ENCODE data around the gene TRMT61A. TPM values are rescaled to one million over a fixed set of nuclear protein-coding genes. Genes with fewer than 3 reads are reported as not detected.

The TRMT61A gene
- total RNA-seq, 1 donor from 2014 or later = 10.0 TPM

DNA sequence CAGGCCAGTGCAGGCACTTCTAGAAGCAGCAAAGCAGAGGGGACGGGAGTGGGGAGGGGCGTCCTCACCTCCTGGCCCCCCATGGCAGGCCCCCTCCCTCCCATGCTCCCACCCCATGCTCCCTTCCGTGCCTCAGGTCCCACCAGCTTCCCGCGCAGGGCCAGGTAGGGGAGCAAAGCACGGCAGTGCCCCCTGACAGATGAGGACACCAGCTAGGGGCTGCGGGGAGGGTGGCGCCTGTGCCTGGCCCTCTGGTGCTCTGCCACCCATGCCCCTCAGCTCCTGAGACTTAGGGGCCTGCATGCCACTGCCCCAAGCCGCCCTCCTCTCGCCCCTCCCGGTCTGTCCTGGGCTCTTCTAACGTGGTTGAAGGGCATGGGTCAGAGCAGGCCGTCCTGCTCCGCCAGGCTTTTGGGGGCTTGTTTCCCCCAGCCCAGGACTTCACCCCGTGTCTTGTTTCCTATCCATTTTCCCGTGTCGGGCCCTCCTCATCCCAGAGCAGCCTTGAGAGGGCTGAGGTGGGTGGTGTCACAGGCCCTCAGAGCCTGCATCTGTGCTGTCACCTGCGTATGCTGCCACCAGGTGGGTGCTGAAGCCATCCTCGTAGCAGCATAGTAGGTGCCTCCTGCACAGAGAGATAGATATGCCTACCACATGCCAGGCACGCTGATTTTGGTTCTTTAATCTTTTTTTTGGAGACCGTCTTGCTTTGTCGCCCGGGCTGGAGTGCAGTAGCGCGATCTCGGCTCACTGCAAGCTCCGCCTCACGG, 10.2 kb downstream of the TRMT61A start:
- H3K4me1 Mint-ChIP-seq (ENCODE audit: low read depth) = peaks cover 33% of the 10 kb centered on the region
- TF ChIP-seq, protein P1, sequence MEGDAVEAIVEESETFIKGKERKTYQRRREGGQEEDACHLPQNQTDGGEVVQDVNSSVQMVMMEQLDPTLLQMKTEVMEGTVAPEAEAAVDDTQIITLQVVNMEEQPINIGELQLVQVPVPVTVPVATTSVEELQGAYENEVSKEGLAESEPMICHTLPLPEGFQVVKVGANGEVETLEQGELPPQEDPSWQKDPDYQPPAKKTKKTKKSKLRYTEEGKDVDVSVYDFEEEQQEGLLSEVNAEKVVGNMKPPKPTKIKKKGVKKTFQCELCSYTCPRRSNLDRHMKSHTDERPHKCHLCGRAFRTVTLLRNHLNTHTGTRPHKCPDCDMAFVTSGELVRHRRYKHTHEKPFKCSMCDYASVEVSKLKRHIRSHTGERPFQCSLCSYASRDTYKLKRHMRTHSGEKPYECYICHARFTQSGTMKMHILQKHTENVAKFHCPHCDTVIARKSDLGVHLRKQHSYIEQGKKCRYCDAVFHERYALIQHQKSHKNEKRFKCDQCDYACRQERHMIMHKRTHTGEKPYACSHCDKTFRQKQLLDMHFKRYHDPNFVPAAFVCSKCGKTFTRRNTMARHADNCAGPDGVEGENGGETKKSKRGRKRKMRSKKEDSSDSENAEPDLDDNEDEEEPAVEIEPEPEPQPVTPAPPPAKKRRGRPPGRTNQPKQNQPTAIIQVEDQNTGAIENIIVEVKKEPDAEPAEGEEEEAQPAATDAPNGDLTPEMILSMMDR (IDR thresholded peaks at IDR 0.05) = no peak
- peak overlapping the region; percentile 22 for H3K27ac Mint-ChIP-seq (ENCODE audit: unreplicated experiment)
- DNase-seq (ENCODE audit: low spot score) = no peak
- H3K27me3 Mint-ChIP-seq (ENCODE audit: low read depth) = no peaks in the 10 kb centered on the region
- H3K36me3 Mint-ChIP-seq (ENCODE audit: low read depth) = no peaks in the 10 kb centered on the region
- H3K9me3 Mint-ChIP-seq (ENCODE audit: low read depth) = no peaks in the 10 kb centered on the region
- H3K4me3 Mint-ChIP-seq (ENCODE audit: unreplicated experiment) = no peak overlapping the region

DNA sequence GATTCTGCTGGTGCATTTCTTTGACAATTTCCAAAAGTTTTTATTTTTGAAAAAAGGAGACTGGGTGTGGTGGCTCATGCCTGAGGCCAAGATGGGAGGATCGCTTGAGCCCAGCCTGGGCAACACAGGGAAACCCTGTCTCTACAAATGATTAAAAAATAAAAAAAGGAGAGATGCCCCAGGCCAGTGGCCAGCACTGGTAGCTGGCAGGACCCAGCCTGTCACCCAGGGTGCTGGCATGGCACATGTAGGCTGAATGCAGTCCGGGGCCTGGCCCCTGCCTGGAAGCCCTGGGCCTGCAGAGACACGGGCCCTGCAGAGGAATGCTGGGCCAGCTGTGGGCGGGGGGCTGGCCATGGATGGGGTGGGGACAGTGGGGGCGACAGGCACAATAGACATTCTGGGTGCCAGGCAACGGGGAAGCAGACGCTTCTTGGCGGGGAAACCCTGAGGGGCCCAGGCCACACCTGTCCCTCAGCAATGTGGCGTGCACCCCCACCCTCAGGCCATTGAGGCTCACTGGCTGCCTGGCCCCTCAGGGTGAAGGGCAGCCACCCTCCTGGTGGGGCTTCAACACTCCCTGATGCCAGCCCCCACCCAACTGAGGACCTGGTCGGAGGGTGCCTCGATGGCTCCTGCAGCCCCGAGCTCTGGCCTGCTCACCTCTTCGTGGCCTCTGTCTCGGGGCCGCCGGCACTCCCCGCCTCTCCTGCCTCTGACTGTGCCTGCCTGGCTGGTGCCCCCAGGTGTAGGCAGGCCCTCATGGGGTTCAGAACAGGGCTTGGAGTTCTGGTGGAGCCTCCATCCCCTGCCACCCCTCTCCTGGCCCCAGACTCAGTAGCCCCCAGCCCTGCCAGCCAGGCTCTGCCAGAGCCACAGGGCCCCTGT, 12.1 kb downstream of the TRMT61A start:
- Mint-ChIP-seq H3K4me1 (ENCODE audit: low read depth) (peaks cover 33% of the 10 kb centered on the region), H3K36me3 (ENCODE audit: low read depth) (no peaks in the 10 kb centered on the region), H3K9me3 (ENCODE audit: low read depth) (no peaks in the 10 kb centered on the region), H3K4me3 (ENCODE audit: unreplicated experiment) (peak overlapping the region; percentile 54), H3K27me3 (ENCODE audit: low read depth) (no peaks in the 10 kb centered on the region), H3K27ac (ENCODE audit: unreplicated experiment) (peak overlapping the region; percentile 98)
- TF ChIP-seq, protein P1 (IDR thresholded peaks at IDR 0.05) = no peak
- DNase-seq (ENCODE audit: low spot score) = no peak

DNA sequence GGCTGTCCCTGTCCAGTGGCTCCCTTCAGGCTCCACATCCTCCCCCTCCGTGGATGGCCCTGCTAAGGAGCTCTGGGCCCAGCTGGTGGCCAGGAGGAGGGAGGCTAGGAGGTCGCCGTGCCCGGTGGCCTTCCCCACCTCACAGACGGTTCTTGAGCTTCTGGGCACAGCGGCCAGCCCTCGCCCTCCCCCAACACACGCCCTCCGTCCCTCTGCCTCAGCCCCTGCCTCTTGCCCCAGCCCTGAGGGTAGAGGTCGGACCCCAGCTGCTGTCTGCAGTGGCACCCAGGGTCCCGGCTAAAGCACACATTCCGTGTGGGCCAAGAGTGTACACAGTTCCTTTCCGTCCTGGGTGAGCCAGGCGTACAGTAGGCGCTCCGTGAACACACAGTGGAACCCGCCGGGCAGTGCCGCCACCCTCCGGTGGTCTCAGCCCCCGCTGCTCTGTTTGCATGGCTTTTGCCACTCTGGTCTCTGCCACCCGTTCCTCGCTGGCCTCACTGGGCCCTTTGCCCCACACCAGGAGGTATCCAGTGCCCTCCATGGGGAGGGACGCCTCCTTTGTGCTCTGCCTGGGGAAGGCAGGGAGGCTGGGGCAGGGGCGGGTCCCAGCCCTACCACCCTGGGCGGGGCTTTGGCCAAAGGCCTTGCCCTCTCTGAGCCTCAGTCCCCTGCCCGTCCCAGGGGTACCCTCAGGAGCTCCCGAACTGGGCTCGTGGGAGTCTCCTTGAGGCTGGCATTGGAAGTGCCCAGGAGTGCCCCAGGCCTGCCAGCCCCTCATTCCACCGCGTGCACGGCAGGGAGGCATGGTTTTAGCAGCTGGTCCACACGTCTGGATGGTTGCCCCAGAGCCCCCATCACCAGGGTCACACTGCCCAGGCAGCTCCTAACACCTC, 13.0 kb downstream of the TRMT61A start:
- TF ChIP-seq, protein P1 (IDR thresholded peaks at IDR 0.05) = peak; percentile 48
- no peaks in the 10 kb centered on the region for H3K36me3 Mint-ChIP-seq (ENCODE audit: low read depth)
- H3K27ac Mint-ChIP-seq (ENCODE audit: unreplicated experiment) = peak overlapping the region; percentile 65
- no peak for DNase-seq (ENCODE audit: low spot score)
- H3K4me3 Mint-ChIP-seq (ENCODE audit: unreplicated experiment) = peak overlapping the region; percentile 19
- H3K4me1 Mint-ChIP-seq (ENCODE audit: low read depth) = peaks cover 31% of the 10 kb centered on the region
- no peaks in the 10 kb centered on the region for H3K27me3 Mint-ChIP-seq (ENCODE audit: low read depth)
- no peaks in the 10 kb centered on the region for H3K9me3 Mint-ChIP-seq (ENCODE audit: low read depth)

DNA sequence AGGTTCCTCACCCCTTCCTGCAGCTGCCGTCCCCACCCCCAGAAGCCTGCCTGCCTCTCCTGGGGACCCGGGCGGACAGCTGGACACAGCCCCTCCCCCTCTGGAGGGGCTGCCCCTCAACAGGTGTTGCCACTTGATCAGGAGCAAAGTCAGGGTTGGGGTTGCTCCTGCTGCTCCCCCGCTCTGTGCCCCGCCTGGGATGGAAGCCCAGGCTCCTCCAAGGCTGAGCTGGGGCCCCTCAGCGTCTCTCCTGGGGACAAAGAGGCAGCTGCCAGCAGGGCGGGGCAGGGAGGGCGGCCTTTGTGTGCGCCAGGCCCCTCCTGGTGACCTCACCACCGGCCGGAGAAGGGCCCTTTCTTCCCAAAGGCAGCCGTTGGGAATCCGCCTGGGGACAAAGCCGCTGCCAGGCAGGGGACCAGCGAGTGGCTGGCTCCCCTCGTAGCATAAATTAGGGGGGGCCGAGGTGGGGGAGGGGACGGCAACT, 13.7 kb downstream of the TRMT61A start:
- H3K9me3 Mint-ChIP-seq (ENCODE audit: low read depth) = no peaks in the 10 kb centered on the region
- no peaks in the 10 kb centered on the region for H3K36me3 Mint-ChIP-seq (ENCODE audit: low read depth)
- H3K4me3 Mint-ChIP-seq (ENCODE audit: unreplicated experiment) = no peak overlapping the region
- H3K27ac Mint-ChIP-seq (ENCODE audit: unreplicated experiment) = no peak overlapping the region
- no peaks in the 10 kb centered on the region for H3K27me3 Mint-ChIP-seq (ENCODE audit: low read depth)
- TF ChIP-seq, protein P1 (IDR thresholded peaks at IDR 0.05) = peak; percentile 30
- no peak for DNase-seq (ENCODE audit: low spot score)
- H3K4me1 Mint-ChIP-seq (ENCODE audit: low read depth) = peaks cover 30% of the 10 kb centered on the region

Data from chondrocyte (in vitro differentiated cells).